Measurements from ENCODE around the gene HEXIM2.
A peak's percentile ranks its signal among the peaks of the same experiment; 100 is the strongest.

Gene HEXIM2

DNA sequence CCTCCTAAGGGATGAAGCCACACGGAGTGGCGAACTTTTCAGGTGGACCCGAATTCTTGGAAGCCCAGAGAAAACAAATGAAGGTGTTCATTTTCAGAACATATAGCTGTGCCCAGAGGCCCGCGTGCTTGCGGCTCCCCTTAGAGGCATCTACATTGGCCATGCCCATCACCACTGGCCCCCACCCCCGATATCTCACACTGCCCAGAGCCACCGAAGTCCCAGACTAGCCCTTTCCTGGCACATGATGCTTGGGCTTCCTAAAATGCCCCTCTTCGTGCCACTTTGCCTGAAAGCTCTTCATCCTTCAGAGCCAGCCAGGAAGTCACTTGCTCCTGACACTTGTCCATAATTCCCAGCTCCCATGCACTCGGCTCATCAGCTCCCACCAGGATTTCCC lies 15.5 kb upstream of the HEXIM2 start:
- Histone ChIP-seq H3K79me2 (ENCODE audit: insufficient read depth, low read length) (no peaks in the 10 kb centered on the region), H3K9ac (ENCODE audit: low read length) (no peak overlapping the region), H3K4me2 (ENCODE audit: low read depth, low read length, poor library complexity, severe bottlenecking) (no peak overlapping the region), H3K27ac (ENCODE audit: low read depth, low read length) (no peak overlapping the region), H3F3A (ENCODE audit: insufficient read depth) (peaks cover 10% of the 10 kb centered on the region), H3K9me2 (replicated peaks; ENCODE audit: insufficient read depth, low read length) (no peaks in the 10 kb centered on the region), H3K36me3 (ENCODE audit: low read length) (no peaks in the 10 kb centered on the region), H3K9me3 (ENCODE audit: insufficient read depth, low read length) (no peaks in the 10 kb centered on the region), H3K4me3 (ENCODE audit: insufficient read depth, low read length, poor library complexity, severe bottlenecking) (no peak overlapping the region), H3K27me3 (ENCODE audit: low read length) (no peaks in the 10 kb centered on the region), H4K20me1 (ENCODE audit: low read depth, low read length) (peaks cover 7% of the 10 kb centered on the region; the same call in 1 of the 2 replicates), H2AFZ (ENCODE audit: low read depth, low read length, severe bottlenecking) (no peak overlapping the region)
- no peak for TF ChIP-seq EZH2phosphoT487 (conservative IDR thresholded peaks at IDR 0.05; ENCODE audit: low read length)
- TF ChIP-seq, protein P1, sequence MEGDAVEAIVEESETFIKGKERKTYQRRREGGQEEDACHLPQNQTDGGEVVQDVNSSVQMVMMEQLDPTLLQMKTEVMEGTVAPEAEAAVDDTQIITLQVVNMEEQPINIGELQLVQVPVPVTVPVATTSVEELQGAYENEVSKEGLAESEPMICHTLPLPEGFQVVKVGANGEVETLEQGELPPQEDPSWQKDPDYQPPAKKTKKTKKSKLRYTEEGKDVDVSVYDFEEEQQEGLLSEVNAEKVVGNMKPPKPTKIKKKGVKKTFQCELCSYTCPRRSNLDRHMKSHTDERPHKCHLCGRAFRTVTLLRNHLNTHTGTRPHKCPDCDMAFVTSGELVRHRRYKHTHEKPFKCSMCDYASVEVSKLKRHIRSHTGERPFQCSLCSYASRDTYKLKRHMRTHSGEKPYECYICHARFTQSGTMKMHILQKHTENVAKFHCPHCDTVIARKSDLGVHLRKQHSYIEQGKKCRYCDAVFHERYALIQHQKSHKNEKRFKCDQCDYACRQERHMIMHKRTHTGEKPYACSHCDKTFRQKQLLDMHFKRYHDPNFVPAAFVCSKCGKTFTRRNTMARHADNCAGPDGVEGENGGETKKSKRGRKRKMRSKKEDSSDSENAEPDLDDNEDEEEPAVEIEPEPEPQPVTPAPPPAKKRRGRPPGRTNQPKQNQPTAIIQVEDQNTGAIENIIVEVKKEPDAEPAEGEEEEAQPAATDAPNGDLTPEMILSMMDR (IDR thresholded peaks at IDR 0.05; ENCODE audit: insufficient read depth, low read length, poor library complexity, severe bottlenecking) = no peak

DNA sequence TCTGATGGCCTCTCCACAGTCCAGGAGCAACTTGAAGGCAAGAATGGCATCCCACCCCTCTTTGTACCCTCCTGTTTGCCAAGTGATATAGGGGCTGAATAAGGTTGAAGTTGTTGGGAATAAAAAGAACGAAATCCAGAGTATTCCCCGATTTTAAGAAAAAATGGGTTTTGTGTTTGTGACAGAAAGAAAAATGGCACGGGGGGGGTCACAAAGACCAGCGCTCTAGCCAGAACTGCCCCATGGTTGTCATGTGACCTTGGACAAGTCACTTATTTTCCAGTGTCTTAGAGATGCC lies 15.1 kb upstream of the HEXIM2 start:
- Histone ChIP-seq H3K27ac (ENCODE audit: low read depth, low read length) (no peak overlapping the region), H3K27me3 (ENCODE audit: low read length) (no peaks in the 10 kb centered on the region), H2AFZ (ENCODE audit: low read depth, low read length, severe bottlenecking) (no peak overlapping the region), H3K9me2 (replicated peaks; ENCODE audit: insufficient read depth, low read length) (no peaks in the 10 kb centered on the region), H3K36me3 (ENCODE audit: low read length) (no peaks in the 10 kb centered on the region), H3K4me2 (ENCODE audit: low read depth, low read length, poor library complexity, severe bottlenecking) (peak overlapping the region; percentile 67), H3F3A (ENCODE audit: insufficient read depth) (peaks cover 14% of the 10 kb centered on the region), H3K9me3 (ENCODE audit: insufficient read depth, low read length) (no peaks in the 10 kb centered on the region), H3K79me2 (ENCODE audit: insufficient read depth, low read length) (no peaks in the 10 kb centered on the region), H4K20me1 (ENCODE audit: low read depth, low read length) (peaks cover 8% of the 10 kb centered on the region; the same call in 1 of the 2 replicates), H3K4me3 (ENCODE audit: insufficient read depth, low read length, poor library complexity, severe bottlenecking) (no peak overlapping the region), H3K9ac (ENCODE audit: low read length) (no peak overlapping the region)
- no peak for TF ChIP-seq EZH2phosphoT487 (conservative IDR thresholded peaks at IDR 0.05; ENCODE audit: low read length)
- TF ChIP-seq, protein P1 (IDR thresholded peaks at IDR 0.05; ENCODE audit: insufficient read depth, low read length, poor library complexity, severe bottlenecking) = no peak

DNA sequence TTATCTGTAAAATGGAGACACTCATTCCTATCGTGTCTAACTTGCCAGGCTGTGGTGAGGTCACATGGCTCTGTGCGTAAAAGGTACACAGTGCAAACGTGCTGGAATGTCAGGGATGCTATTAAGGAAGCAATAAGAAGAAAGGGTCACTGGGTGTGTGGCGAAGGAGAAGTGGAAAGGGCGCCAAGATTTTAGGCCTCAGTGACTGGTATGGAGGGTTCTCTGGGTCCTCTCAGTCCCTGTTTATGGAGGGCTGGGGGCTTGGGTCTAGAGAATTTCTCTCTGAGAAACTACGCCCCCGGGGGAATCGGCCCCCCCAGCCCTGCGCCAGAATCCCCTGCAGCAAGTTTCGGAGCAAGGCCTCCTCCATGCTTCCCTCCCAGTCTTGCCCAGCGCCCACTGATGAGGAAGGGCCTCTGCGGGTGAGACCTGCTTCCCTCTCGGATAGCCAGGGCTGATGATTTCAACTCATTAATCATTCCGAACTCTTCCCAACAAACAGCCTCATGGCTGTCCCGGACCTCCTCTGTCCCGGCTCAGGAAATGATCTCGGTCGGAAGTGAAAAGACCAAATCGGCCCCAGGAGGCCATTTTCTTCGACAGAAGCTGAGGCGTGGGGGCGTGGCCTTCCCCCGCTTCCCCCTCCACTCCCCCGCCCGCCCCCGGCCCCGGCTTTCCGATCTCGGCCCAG lies 14.6 kb upstream of the HEXIM2 start:
- H3K4me3 ChIP-seq (ENCODE audit: insufficient read depth, low read length, poor library complexity, severe bottlenecking) = peak overlapping the region; percentile 62
- H3K9me2 ChIP-seq (replicated peaks; ENCODE audit: insufficient read depth, low read length) = no peaks in the 10 kb centered on the region
- peak overlapping the region; percentile 46 for H2AFZ ChIP-seq (ENCODE audit: low read depth, low read length, severe bottlenecking)
- H3K27ac ChIP-seq (ENCODE audit: low read depth, low read length) = no peak overlapping the region
- peak overlapping the region; percentile 58 for H3K9ac ChIP-seq (ENCODE audit: low read length)
- H3K9me3 ChIP-seq (ENCODE audit: insufficient read depth, low read length) = no peaks in the 10 kb centered on the region
- H3K36me3 ChIP-seq (ENCODE audit: low read length) = no peaks in the 10 kb centered on the region
- H3F3A ChIP-seq (ENCODE audit: insufficient read depth) = peaks cover 19% of the 10 kb centered on the region
- peak overlapping the region; percentile 67 for H3K4me2 ChIP-seq (ENCODE audit: low read depth, low read length, poor library complexity, severe bottlenecking)
- no peaks in the 10 kb centered on the region for H3K27me3 ChIP-seq (ENCODE audit: low read length)
- TF ChIP-seq, protein P1 (IDR thresholded peaks at IDR 0.05; ENCODE audit: insufficient read depth, low read length, poor library complexity, severe bottlenecking) = no peak
- TF ChIP-seq EZH2phosphoT487 (conservative IDR thresholded peaks at IDR 0.05; ENCODE audit: low read length) = no peak
- peaks cover 10% of the 10 kb centered on the region; the same call in 1 of the 2 replicates for H4K20me1 ChIP-seq (ENCODE audit: low read depth, low read length)
- no peaks in the 10 kb centered on the region for H3K79me2 ChIP-seq (ENCODE audit: insufficient read depth, low read length)
